Posterior cingulate gyrus (tissue), 11 donors: ENCODE measurements around the gene KAZN.
A peak's percentile ranks its signal among the peaks of the same experiment; 100 is the strongest.

Source experiments
- DNase-seq, 10 donors: peaks; one replicate each; pipeline versions ENCODE4 v3.0.0 to v3.0.0-alpha.2; 2020 to 2021; ENCODE audit warnings: mixed read lengths in 3 of 10
- intact Hi-C: fragments of 100-400 bp; cut with DNase I; formaldehyde crosslinking; loops from one replicate; pipeline ENCODE4 v1.15.1; 2023

The KAZN gene

GRCh38 chr1:15075817-15076216 lies 477.3 kb downstream of the KAZN start:
- peak in 1 of 10 donors; percentile 49 for DNase-seq
- intact Hi-C loops: no loop called here

GRCh38 chr1:15076807-15077206 lies 478.3 kb downstream of the KAZN start:
- intact Hi-C loops: no loop called here
- DNase-seq: peak in 1 of 10 donors; percentile 72

DNA sequence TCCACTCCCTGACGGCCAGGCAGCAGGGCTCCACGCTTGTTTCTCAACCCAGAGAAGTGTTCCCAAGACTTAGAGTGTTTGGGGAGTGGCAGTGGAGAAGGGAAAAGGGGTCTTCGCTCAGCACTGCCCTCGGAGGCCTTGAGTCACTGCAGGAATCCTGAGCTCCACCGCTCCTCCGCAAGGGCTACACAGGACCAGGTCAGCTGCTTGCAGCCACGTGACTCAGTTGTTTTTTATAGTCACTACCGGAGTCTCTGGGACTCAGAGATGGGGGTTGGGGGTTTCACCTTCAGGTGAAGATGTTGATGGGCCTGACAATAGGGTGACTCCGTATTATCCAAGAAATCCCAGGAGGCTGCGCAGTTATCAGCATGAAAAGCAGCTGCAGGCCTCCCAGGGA lies 478.9 kb downstream of the KAZN start:
- intact Hi-C loops: no loop called here
- peak in 1 of 10 donors; percentile 49 for DNase-seq

DNA sequence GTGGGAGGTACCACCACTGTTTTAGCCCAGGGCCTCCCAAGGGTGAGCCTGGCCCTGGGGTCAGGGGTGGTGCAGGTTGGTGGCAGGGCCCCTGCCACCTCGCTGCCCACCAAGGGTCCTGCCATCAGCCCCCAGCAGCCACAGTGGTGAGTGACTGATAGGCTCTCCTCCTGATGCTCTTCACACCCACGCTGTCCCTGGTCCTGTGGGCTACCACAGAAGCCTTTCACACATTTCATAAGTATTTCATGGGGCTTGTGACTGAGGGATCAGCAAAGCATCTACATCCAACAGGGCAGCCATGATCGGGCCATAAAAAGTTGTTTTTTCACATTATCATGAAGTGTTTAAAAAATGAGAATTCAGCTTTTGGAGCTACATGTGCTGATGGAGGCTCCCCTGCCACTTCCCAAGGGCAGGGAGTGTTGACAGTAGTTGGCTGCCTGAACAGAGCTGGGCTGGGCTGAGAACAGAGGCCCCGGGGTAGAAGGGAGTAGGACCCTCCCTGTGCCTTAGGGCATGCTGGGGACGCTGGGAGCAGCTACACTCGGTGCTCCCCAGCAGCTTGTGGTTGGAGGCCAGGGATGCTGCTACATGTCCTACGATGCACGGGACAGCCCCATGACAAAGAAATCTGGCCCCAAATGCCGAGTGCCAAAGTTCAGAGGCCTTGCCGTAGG lies 482.0 kb downstream of the KAZN start:
- peak in 1 of 10 donors; percentile 27 for DNase-seq
- intact Hi-C loops: no loop called here

GRCh38 chr1:15081102-15081501 lies 482.6 kb downstream of the KAZN start:
- peak in 1 of 10 donors; percentile 55 for DNase-seq
- intact Hi-C loops: no loop called here

DNA sequence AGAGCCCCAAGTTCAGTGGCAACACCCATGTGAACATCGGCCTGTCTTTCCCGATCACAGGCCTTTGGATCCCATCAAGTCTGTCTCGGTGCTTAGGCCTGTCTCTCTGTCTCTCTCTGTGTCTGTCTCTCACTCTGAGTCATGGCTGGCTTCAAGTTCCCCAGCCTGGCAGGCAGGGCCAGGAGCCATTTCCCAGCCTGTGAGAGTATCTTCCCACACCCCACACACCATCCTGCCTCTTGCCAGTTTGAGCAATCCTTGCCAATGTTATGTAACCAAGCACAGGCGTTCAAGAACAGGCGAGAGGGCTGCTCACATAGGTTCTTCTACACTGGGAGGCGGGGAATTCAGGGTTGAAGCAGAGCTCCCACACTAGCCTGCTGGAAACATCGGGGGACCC lies 485.1 kb downstream of the KAZN start:
- DNase-seq: peak in 1 of 10 donors; percentile 55
- intact Hi-C loops: no loop called here

DNA sequence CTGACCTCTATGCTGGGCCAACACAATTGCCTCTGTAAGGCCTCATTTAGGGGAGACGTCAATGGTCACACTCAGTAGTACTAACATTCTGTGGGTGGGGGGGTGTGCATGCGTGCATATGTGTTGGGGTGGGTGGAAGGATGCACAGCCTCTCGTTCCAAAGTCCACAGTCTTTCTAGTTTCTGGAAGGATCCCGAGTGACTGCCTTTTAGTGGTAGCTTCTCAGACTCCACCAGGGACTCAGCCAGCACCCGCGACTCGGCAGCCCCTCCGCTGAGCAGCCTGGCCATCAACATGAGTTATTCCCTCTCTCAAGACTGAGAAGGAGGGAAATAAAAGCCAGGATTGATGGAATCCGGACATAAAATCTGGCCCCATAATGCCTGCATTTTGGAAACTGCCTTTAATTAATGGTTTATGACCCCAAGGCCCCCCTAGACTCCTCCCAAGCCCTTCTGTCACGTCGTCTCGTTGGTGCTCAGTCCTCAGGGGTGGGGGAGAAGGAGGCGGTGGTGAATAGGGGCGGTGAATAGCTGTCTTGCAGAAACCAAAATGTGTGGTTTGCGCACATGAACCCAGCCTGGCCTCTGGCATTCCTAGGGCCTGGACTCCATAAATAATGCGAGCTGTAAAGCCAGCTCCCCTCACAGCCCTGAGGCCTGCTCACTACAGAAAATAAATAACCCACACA lies 489.9 kb downstream of the KAZN start:
- intact Hi-C loops: no loop called here
- DNase-seq: peak in 3 of 10 donors; percentile 26 to 81 (median 37)

- DNase-seq: peak in 2 of 10 donors; percentile 27 to 35
- intact Hi-C loops: no loop called here
Observed at GRCh38 chr1:15089258-15089992, 490.9 kb downstream of the KAZN start.

GRCh38 chr1:15090373-15090772 lies 491.9 kb downstream of the KAZN start:
- intact Hi-C loops: loop anchor here (10.0 kb wide), 1 partner anchor 1126 kb away; no protein-coding TSS in a partner anchor
- peak in 2 of 10 donors; percentile 49 to 76 for DNase-seq

DNA sequence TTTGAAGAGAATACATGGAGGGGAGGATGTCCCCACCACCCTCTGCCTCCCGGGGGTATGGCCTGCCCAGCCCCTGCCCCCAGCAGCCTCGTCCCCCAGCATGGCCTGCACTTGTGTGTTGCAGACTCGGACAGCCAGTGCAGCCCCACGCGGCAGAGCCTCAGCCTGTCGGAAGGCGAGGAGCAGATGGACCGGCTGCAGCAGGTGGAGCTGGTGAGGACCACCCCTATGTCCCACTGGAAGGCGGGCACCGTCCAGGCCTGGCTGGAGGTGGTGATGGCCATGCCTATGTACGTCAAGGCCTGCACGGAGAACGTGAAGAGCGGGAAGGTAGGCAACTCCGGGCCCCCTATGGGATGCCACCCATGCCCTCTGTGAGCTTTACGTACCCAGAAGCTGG lies 495.6 kb downstream of the KAZN start:
- peak in 2 of 10 donors; percentile 73 to 85 for DNase-seq
- intact Hi-C loops: loop anchor here (10.0 kb wide), 1 partner anchor 1129 kb away; no protein-coding TSS in a partner anchor

DNA sequence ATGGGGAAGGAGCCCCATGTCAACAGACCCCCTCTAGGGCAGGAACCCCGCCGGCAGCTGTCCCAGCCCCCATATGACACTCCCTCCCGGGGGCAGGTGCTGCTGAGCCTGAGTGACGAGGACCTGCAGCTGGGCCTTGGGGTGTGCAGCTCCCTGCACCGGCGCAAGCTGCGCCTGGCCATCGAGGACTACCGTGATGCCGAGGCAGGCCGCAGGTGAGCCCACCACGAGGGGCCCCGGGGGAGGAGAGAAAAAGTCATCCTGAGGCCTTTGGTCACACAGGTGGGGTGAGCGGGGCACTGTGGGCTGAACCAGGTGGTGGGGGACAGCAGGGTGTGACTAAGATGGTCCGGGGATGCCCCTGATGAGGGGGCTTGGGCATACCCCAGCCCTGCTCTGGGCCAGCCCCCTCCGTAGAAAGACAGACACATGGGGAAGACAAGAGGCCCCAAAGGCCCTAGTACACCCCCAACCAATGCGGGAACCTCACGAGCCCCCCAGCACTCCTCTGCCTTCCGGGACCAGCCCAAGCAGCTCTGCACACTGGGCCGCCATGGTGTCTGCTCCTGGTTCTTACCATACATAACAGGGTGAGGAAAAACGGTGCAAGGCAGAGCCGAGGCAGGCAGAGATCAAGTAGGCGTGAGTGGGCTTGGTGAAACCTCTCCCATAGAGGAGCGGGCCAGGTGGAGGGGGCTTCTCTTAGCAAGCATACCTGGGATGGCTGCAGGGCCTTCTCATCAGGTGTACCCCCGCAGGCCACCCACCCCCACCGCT lies 496.4 kb downstream of the KAZN start:
- intact Hi-C loops: loop anchor here (10.0 kb wide), 1 partner anchor 1130 kb away; no protein-coding TSS in a partner anchor
- DNase-seq: peak in 2 of 10 donors; percentile 59 to 83

DNA sequence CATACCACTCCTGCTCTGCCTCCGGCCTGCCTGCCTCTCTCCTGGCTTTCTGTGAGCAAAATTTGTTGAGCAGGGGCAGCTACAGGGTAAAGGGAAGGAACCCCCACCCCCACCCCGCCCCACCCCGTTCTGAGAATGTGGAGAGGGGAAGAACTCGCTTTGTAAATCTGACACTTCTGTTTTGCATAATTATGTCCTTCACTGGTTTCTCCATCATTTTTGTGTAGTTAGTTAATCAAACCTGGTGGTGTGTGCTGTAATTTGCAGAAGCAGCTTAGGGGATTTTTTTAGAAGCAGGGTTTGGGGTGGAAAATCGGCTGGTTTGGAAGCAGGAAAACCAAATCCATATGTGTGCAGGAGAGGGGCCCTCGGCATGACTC lies 497.0 kb downstream of the KAZN start:
- DNase-seq: no peak
- intact Hi-C loops: loop anchor here (10.0 kb wide), 1 partner anchor 1131 kb away; no protein-coding TSS in a partner anchor

GRCh38 chr1:15096293-15096692 lies 497.8 kb downstream of the KAZN start:
- intact Hi-C loops: loop anchor here (10.0 kb wide), 1 partner anchor 1131 kb away; no protein-coding TSS in a partner anchor
- DNase-seq: peak in 2 of 10 donors; percentile 17 to 22

DNA sequence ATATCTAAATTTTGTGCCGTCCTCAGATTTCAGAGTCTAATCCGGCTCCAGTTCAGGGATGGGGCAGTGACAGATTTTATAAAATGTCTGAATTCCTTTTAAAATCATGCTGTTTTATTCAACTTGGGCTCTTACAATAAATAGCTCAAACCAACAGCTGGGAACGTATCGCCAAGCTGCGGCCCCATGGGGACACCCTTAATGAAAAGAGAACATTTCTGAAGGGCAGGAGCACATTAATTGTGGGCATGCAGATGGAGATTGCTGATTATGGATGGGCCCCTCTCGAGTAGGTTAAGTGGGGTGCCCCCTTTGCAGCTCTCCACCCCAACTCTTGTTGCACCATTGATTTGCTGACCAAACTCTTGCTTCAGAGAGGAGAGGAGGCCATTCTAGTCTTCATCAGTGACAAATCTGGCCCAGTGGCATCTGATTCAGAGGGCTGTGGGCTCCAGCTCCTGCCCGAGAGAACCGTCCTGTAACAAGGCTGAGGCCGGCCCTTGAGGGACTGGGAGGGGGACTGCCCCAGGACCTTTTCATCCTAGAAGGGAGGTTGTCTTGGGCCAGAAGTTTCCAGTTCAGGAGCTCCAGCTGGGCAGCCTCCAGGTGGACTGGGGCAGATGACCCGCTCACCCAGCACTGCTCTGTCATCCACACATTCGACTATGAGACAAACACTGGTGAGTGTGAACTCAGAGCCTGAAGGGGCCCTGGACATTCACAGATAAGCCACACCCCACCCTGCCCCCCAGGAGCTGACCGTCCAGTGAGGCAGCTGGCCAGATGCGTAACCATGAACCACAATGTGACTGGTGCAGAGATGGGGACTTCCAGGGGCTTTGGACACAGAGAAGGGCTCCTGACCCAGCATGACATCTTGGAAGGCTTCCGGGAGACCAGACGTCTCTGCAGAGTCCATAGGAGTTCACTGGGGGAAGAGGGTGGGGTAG lies 500.0 kb downstream of the KAZN start:
- intact Hi-C loops: loop anchor here (10.0 kb wide), 1 partner anchor 1134 kb away; no protein-coding TSS in a partner anchor
- DNase-seq: peak in 3 of 10 donors; percentile 28 to 67 (median 62)

GRCh38 chr1:15099441-15100120 lies 501.1 kb downstream of the KAZN start:
- DNase-seq: peak in 3 of 10 donors; percentile 39 to 59 (median 55)
- intact Hi-C loops: loop anchor here (10.0 kb wide), 1 partner anchor 1135 kb away; no protein-coding TSS in a partner anchor

GRCh38 chr1:15100121-15100879 lies 501.8 kb downstream of the KAZN start:
- intact Hi-C loops: no loop called here
- peak in 9 of 10 donors; percentile 52 to 94 (median 67) for DNase-seq
